ENCODE results near the gene GIGYF2.

DNA sequence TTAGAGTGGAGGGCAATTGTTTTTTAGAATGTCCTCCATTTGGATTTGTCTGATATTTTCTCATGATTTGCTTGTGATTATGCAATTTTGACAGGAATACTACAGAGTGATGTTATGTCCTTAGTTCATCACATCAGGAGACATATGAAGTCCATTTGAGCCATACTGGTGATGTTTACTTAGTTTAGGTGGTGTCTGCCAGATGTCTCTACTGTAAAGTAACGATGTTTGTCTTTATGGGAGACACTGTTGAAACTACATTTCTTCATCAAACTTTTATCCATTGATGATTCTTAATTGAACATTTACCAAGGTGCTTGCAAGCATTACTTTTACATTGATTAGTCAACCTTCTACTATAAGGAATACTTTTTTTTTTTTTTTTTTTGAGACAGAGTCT lies 168.0 kb downstream of the GIGYF2 start:
- no peak for TF ChIP-seq POLR2A (IDR thresholded peaks at IDR 0.05)
- TF ChIP-seq, protein P1, sequence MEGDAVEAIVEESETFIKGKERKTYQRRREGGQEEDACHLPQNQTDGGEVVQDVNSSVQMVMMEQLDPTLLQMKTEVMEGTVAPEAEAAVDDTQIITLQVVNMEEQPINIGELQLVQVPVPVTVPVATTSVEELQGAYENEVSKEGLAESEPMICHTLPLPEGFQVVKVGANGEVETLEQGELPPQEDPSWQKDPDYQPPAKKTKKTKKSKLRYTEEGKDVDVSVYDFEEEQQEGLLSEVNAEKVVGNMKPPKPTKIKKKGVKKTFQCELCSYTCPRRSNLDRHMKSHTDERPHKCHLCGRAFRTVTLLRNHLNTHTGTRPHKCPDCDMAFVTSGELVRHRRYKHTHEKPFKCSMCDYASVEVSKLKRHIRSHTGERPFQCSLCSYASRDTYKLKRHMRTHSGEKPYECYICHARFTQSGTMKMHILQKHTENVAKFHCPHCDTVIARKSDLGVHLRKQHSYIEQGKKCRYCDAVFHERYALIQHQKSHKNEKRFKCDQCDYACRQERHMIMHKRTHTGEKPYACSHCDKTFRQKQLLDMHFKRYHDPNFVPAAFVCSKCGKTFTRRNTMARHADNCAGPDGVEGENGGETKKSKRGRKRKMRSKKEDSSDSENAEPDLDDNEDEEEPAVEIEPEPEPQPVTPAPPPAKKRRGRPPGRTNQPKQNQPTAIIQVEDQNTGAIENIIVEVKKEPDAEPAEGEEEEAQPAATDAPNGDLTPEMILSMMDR (IDR thresholded peaks at IDR 0.05) = no peak
- TF ChIP-seq EP300 (IDR thresholded peaks at IDR 0.05; ENCODE audit: low read depth) = no peak
- no peak for TF ChIP-seq POLR2AphosphoS5 (IDR thresholded peaks at IDR 0.05)

Measured in transverse colon (tissue), 4 donors.